ENCODE results near the gene VPS35L. TPM values are rescaled to one million over a fixed set of nuclear protein-coding genes. Genes with fewer than 3 reads are reported as not detected.

VPS35L gene
- total RNA-seq, 1 experiment from 2014 or later = 11.7 TPM

DNA sequence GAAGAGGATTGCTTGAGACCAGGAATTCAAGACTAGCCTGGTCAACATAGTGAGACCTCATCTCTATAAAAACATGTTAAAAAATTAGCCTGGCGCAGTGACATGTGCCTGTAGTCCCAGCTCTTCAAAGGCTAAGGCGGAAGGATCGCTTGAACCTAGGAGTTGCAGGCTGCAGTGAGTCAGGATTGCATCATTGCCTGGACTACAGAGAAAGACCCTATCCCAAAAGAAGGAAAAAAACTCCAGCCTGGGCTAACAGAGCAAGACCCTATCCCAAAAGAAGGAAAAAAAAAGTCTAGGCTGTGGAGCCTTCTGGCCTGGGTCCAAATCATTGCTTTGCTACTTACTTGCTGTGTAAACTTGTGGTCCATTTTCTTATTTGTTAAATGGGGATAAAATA, 26.8 kb upstream of the VPS35L start:
- Histone ChIP-seq H2AFZ (no peak overlapping the region), H3K79me2 (ENCODE audit: low read depth) (peaks cover 31% of the 10 kb centered on the region), H3K9me3 (ENCODE audit: insufficient read depth, low read depth) (no peaks in the 10 kb centered on the region), H3K9me2 (ENCODE audit: insufficient read depth) (no peaks in the 10 kb centered on the region), H3K36me3 (ENCODE audit: low read depth) (peaks cover 21% of the 10 kb centered on the region), H3K27ac (no peak overlapping the region), H3K4me3 (no peak overlapping the region), H3K27me3 (ENCODE audit: insufficient read depth, low read depth) (no peaks in the 10 kb centered on the region), H3F3A (ENCODE audit: insufficient read depth, low read depth) (no peaks in the 10 kb centered on the region), H3K4me1 (replicated peaks; ENCODE audit: insufficient read depth) (peaks cover 13% of the 10 kb centered on the region), H4K20me1 (ENCODE audit: insufficient read depth) (no peaks in the 10 kb centered on the region), H3K4me2 (no peak overlapping the region)
- BruUV-seq (replicated peaks) = no TSS peak
- intact Hi-C loops (cut with micrococcal nuclease; ENCODE audit: unreplicated experiment) = loop anchor here (10.0 kb wide), 1 partner anchor 544 kb away; the partner anchor contains the start of gene TMC7
- CTCF ChIA-PET = no interaction called here
- POLR2A ChIA-PET (ENCODE audit: unreplicated experiment) = no interaction called here
- no peak for DNase-seq
- TF ChIP-seq, protein P1, sequence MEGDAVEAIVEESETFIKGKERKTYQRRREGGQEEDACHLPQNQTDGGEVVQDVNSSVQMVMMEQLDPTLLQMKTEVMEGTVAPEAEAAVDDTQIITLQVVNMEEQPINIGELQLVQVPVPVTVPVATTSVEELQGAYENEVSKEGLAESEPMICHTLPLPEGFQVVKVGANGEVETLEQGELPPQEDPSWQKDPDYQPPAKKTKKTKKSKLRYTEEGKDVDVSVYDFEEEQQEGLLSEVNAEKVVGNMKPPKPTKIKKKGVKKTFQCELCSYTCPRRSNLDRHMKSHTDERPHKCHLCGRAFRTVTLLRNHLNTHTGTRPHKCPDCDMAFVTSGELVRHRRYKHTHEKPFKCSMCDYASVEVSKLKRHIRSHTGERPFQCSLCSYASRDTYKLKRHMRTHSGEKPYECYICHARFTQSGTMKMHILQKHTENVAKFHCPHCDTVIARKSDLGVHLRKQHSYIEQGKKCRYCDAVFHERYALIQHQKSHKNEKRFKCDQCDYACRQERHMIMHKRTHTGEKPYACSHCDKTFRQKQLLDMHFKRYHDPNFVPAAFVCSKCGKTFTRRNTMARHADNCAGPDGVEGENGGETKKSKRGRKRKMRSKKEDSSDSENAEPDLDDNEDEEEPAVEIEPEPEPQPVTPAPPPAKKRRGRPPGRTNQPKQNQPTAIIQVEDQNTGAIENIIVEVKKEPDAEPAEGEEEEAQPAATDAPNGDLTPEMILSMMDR (conservative IDR thresholded peaks at IDR 0.05) = no peak
- TF ChIP-seq EZH2 (IDR thresholded peaks at IDR 0.05; ENCODE audit: low read depth) = no peak

DNA sequence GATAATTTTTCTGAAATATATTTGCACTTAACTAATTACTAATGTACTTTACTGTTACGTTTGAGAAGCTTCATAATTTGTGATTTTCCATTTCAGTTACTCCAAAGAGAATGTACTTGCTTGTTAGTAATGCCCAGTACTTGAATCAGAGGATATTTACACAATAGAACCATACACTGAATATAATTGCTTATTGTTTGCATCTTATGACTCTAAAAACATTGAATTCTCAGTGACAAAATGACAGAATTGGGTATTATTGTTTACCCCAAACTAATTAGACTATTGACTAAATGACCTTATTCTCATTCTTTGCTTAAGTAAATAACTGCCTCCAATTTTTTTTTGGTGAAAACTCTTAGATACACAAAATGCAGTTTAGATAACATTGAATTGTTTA, 22.9 kb upstream of the VPS35L start:
- Histone ChIP-seq H3K9me3 (ENCODE audit: insufficient read depth, low read depth) (no peaks in the 10 kb centered on the region), H3K4me1 (replicated peaks; ENCODE audit: insufficient read depth) (no peaks in the 10 kb centered on the region), H4K20me1 (ENCODE audit: insufficient read depth) (no peaks in the 10 kb centered on the region), H3K79me2 (ENCODE audit: low read depth) (no peaks in the 10 kb centered on the region), H3K4me2 (no peak overlapping the region), H3K9me2 (ENCODE audit: insufficient read depth) (no peaks in the 10 kb centered on the region), H3K4me3 (no peak overlapping the region), H2AFZ (no peak overlapping the region), H3K36me3 (ENCODE audit: low read depth) (peaks cover 20% of the 10 kb centered on the region), H3K27me3 (ENCODE audit: insufficient read depth, low read depth) (no peaks in the 10 kb centered on the region), H3K27ac (no peak overlapping the region), H3F3A (ENCODE audit: insufficient read depth, low read depth) (no peaks in the 10 kb centered on the region)
- intact Hi-C loops (cut with micrococcal nuclease; ENCODE audit: unreplicated experiment) = no loop called here
- ChIA-PET POLR2A (ENCODE audit: unreplicated experiment) (no interaction called here), CTCF (no interaction called here)
- TF ChIP-seq, protein P1 (conservative IDR thresholded peaks at IDR 0.05) = no peak
- no peak for TF ChIP-seq EZH2 (IDR thresholded peaks at IDR 0.05; ENCODE audit: low read depth)
- no peak for DNase-seq
- no TSS peak for BruUV-seq (replicated peaks)

DNA sequence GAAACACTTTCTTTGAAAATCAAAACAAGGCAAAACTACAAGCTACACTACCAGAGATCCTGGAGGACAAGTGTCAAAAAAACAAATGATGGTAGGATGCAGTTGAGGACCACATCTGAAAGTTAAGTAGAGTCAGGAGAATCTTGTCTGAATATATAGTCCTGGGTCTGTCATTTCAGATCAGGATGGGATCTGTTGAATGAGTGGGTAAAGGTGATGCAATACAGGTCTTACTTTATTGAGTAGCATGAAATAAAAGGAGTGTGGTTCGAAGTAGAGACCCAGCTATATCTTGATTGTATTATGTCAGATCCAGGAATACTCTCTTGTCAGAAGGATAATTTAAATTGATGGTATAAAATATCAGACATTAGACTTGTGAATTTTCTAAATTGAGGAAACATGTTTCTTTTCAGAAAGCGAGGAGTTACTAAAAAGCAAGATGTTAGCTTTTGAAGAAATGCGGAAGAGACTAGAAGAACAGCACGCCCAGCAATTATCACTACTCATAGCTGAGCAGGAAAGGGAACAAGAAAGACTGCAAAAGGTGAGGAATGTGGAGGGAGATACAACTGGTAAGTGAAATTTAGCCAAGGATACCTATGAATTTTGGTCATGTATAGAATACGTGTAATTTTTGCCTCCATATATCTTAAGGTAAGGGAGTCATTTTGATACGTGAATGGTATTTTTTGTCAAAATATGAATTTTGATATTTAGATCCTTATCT, 15.1 kb upstream of the VPS35L start:
- H3K9me3 ChIP-seq (ENCODE audit: insufficient read depth, low read depth) = peaks cover 12% of the 10 kb centered on the region; the same call in 1 of the 2 replicates
- H3K9me2 ChIP-seq (ENCODE audit: insufficient read depth) = no peaks in the 10 kb centered on the region
- no peaks in the 10 kb centered on the region for H3K79me2 ChIP-seq (ENCODE audit: low read depth)
- intact Hi-C loops (cut with micrococcal nuclease; ENCODE audit: unreplicated experiment) = no loop called here
- no TSS peak for BruUV-seq (replicated peaks)
- H3K4me3 ChIP-seq = no peak overlapping the region
- DNase-seq = no peak
- TF ChIP-seq, protein P1 (conservative IDR thresholded peaks at IDR 0.05) = no peak
- TF ChIP-seq EZH2 (IDR thresholded peaks at IDR 0.05; ENCODE audit: low read depth) = no peak
- H3K27ac ChIP-seq = no peak overlapping the region
- ChIA-PET CTCF (interaction anchor here (0.6 kb wide), 2 partner anchors 430 to 929 kb away, joined by 4 read pairs; no protein-coding TSS in a partner anchor), POLR2A (ENCODE audit: unreplicated experiment) (no interaction called here)
- H3K4me2 ChIP-seq = no peak overlapping the region
- peaks cover 4% of the 10 kb centered on the region for H3K4me1 ChIP-seq (replicated peaks; ENCODE audit: insufficient read depth)
- peaks cover 45% of the 10 kb centered on the region for H3K36me3 ChIP-seq (ENCODE audit: low read depth)
- H2AFZ ChIP-seq = no peak overlapping the region
- peaks cover 19% of the 10 kb centered on the region; the same call in 1 of the 2 replicates for H3F3A ChIP-seq (ENCODE audit: insufficient read depth, low read depth)
- no peaks in the 10 kb centered on the region for H4K20me1 ChIP-seq (ENCODE audit: insufficient read depth)
- no peaks in the 10 kb centered on the region for H3K27me3 ChIP-seq (ENCODE audit: insufficient read depth, low read depth)
